ENCODE results near the gene MSI2.
A peak's percentile ranks its signal among the peaks of the same experiment; 100 is the strongest.

The MSI2 gene

DNA sequence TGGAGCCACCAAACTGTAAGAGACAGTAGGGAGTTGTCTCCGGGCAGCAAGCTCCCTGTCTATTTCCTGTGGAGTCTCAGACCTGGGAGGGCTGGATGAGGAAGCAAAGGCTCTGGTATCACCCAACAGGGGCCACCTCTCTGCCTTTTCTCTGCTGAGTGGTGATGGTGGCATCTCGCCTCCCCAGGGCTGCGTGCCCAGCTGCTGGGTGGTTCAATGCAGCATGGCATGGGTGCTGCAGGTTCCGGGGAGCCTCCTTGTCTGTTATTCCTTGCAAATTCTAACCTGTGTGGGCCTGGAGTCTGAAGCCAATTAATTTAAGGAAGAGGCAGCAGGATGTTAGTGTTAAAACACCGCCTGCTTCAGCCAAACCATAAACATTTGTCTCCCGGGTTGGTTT is 410.6 kb downstream of the MSI2 start:
- no peaks in the 10 kb centered on the region for H3K9me3 ChIP-seq (replicated peaks; ENCODE audit: low read length)
- no peaks in the 10 kb centered on the region for H3K36me3 ChIP-seq (ENCODE audit: insufficient read depth, low read length)
- no peaks in the 10 kb centered on the region for H3K27me3 ChIP-seq (ENCODE audit: control insufficient read depth, insufficient read depth, low read length)
- no peak overlapping the region for H3K4me3 ChIP-seq (ENCODE audit: low read length)
- peaks cover 21% of the 10 kb centered on the region for H3K4me1 ChIP-seq (ENCODE audit: control insufficient read depth, insufficient read depth, low read length)
- H3K9ac ChIP-seq (ENCODE audit: low read depth, low read length), result no peak overlapping the region
- H3K4me2 ChIP-seq (ENCODE audit: low read length), result no peak overlapping the region

DNA sequence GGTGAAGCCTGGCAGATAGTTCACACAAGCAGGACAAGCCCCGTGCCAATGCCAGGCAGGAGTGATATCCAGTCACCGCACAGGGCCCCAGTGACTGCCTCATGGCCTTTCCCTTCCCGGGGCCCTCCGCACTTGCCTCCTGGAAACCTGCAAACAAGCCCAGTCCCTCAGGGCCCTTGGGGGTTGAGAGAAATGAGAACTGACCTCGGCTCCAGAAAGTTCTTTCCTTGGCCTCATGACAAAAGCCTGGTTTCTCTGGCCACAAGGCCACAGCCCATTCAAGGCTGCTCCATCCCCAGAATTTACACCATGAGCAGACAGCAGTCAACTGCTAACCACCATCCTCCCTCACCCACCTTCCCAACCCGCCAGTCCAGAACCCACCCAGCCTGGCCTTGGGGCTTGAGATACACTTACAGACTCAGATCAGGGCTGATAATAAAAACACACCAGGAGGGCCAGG is 411.2 kb downstream of the MSI2 start:
- no peaks in the 10 kb centered on the region for H3K9me3 ChIP-seq (replicated peaks; ENCODE audit: low read length)
- H3K4me3 ChIP-seq (ENCODE audit: low read length), result no peak overlapping the region
- H3K36me3 ChIP-seq (ENCODE audit: insufficient read depth, low read length), result no peaks in the 10 kb centered on the region
- peaks cover 21% of the 10 kb centered on the region for H3K4me1 ChIP-seq (ENCODE audit: control insufficient read depth, insufficient read depth, low read length)
- H3K9ac ChIP-seq (ENCODE audit: low read depth, low read length), result no peak overlapping the region
- no peaks in the 10 kb centered on the region for H3K27me3 ChIP-seq (ENCODE audit: control insufficient read depth, insufficient read depth, low read length)
- no peak overlapping the region for H3K4me2 ChIP-seq (ENCODE audit: low read length)

DNA sequence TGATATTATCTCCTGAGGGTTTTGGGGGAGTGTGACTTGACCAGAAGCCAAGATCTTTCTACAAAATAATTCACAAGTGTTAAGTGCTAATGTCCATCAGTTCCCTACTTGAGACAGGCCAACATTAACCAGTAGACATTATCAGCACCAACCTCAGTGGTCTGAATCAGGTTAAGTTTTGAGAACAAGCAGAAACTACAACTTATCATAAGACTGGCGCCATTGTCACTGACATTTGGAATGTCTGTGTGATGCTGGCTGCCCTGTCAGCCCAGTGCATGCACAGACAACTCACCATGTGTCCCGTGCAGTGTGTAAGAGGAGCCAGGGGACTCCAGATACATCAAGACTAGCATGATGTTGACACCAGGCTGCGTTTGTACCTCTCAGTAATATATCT is 412.0 kb downstream of the MSI2 start:
- no peaks in the 10 kb centered on the region for H3K36me3 ChIP-seq (ENCODE audit: insufficient read depth, low read length)
- H3K9me3 ChIP-seq (replicated peaks; ENCODE audit: low read length), result no peaks in the 10 kb centered on the region
- H3K9ac ChIP-seq (ENCODE audit: low read depth, low read length), result no peak overlapping the region
- no peaks in the 10 kb centered on the region for H3K27me3 ChIP-seq (ENCODE audit: control insufficient read depth, insufficient read depth, low read length)
- H3K4me1 ChIP-seq (ENCODE audit: control insufficient read depth, insufficient read depth, low read length), result peaks cover 16% of the 10 kb centered on the region
- no peak overlapping the region for H3K4me2 ChIP-seq (ENCODE audit: low read length)
- no peak overlapping the region for H3K4me3 ChIP-seq (ENCODE audit: low read length)

DNA sequence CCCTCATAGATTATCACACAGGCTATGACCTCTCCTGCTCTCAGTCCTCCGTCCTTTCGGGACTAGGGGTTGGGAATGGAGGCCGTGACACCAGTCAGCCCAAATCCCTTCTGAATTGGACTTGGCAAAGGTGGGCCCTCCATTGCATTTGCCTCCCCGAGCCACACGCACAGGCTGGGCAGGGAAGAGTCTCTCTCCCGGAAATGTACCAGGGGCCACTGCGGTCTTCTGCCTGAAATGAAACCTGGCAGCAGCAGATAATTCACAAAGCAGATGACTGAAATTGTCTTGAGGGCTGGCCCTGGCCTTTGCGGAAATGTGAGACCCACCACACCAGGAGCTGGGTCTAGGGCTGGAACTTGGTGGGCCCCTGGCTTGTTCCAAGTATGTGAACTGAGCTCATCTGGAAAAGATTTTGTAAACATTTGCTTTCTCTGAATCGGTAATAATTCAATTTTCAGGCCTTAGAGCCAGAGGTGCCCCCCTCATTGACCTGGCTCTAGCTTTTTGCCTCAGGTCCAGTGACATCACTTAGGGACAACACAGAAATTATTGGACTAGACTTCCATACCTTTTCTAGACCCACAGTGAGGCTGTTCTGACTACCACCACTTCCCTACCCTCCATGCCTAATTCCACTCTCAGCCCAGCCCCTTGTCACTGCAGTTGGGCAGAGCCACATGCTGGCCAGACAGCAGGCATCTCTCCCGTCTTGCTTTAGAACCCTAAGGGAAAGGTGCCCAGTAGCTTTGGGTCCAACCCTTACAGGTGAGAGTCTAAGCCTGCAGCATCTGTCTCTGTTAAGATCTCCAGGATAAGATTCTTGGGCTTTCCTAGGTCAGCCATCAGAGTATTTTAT is 413.6 kb downstream of the MSI2 start:
- Histone ChIP-seq H3K4me2 (ENCODE audit: low read length) (no peak overlapping the region), H3K4me3 (ENCODE audit: low read length) (no peak overlapping the region), H3K9ac (ENCODE audit: low read depth, low read length) (no peak overlapping the region), H3K9me3 (replicated peaks; ENCODE audit: low read length) (no peaks in the 10 kb centered on the region), H3K27me3 (ENCODE audit: control insufficient read depth, insufficient read depth, low read length) (no peaks in the 10 kb centered on the region), H3K4me1 (ENCODE audit: control insufficient read depth, insufficient read depth, low read length) (peaks cover 9% of the 10 kb centered on the region), H3K36me3 (ENCODE audit: insufficient read depth, low read length) (peaks cover under 1% of the 10 kb centered on the region)

DNA sequence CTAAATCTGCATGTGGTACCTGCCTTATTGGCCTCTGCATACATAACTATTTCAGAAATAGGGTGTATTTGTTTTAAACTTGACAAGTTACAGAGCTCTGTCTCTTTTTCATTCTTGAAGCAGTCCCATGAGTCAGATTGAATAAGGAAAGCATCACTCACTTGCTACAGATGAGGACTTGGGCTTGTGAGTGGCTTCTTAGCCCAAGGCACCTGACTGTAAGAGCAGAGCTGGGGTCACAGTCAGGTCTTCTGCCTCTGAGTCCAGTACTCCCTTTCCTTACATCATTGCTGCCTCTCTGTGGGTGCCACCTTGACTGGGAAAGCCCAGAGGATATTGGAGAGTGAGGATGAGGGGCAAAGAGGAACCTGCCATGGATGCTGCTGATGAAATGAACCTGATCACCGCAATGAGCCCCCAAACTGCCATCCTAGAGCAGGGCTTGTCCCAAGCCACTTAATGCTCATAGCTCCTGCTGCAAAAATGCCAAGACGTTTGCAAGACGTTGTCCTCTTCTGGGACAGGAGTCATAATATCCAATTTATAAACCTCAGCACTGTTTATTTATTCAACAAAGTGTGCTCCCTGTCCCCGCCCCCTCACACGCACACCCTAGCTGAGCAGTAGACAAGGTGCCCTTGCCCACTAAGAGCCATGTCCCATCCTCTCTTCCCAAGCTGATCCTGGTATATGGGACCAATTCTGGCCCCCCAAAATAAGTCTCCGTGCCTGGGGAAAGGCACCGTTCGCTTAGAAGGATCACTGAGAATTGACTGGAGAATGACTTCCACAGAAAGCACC is 414.6 kb downstream of the MSI2 start:
- Histone ChIP-seq H3K36me3 (ENCODE audit: insufficient read depth, low read length) (peaks cover 11% of the 10 kb centered on the region), H3K4me1 (ENCODE audit: control insufficient read depth, insufficient read depth, low read length) (peaks cover 9% of the 10 kb centered on the region), H3K9me3 (replicated peaks; ENCODE audit: low read length) (no peaks in the 10 kb centered on the region), H3K9ac (ENCODE audit: low read depth, low read length) (no peak overlapping the region), H3K4me3 (ENCODE audit: low read length) (no peak overlapping the region), H3K27me3 (ENCODE audit: control insufficient read depth, insufficient read depth, low read length) (no peaks in the 10 kb centered on the region), H3K4me2 (ENCODE audit: low read length) (no peak overlapping the region)

DNA sequence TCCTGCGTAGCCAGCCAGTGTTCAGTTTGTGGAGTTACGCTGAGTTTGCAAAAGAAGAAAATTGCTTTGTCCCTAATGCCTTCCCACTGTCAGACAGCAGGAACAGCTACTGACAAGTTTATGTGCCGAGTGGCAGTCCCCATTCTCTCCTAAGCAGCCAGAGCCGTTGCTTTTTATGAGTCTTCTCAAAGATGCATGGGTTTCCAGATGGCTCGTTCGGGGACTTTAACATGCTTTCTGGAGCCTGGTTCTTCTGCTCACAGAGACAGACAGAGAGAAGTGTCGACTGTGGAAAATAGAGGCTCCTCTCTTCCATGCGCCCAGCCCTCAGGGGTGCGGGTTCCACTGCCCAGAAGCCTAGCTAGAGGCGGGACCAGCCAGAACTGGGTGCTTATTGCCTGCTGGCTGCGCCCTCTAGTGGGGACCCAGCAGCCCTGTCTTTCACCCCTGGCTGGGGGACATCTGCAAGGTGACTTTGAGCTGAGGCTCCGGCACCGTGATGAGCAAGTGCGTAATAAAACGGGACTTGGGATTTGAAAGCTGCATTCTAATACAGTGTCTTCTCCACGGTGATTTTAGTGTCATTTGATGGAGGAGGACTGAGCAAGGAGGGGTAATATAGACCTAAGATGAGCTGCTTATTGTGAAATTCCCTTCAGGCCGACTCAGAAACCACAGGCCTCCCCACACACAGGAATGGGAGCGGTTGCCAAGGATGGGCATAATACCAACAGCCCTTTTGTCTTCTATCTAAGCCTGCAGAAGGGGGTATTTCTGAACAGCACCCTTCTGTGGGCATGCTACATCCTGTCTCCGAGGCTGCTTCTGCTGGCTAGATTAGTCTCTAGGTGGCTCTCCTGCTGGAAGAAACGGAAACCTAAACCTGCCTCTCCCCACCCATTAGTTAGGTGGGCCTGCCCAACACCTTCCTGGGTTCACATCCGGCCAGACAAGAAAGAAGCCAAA is 415.6 kb downstream of the MSI2 start:
- Histone ChIP-seq H3K4me2 (ENCODE audit: low read length) (peak overlapping the region; percentile 66), H3K9ac (ENCODE audit: low read depth, low read length) (no peak overlapping the region), H3K9me3 (replicated peaks; ENCODE audit: low read length) (no peaks in the 10 kb centered on the region), H3K4me3 (ENCODE audit: low read length) (no peak overlapping the region), H3K27me3 (ENCODE audit: control insufficient read depth, insufficient read depth, low read length) (no peaks in the 10 kb centered on the region), H3K4me1 (ENCODE audit: control insufficient read depth, insufficient read depth, low read length) (peaks cover 9% of the 10 kb centered on the region), H3K36me3 (ENCODE audit: insufficient read depth, low read length) (peaks cover 14% of the 10 kb centered on the region)

DNA sequence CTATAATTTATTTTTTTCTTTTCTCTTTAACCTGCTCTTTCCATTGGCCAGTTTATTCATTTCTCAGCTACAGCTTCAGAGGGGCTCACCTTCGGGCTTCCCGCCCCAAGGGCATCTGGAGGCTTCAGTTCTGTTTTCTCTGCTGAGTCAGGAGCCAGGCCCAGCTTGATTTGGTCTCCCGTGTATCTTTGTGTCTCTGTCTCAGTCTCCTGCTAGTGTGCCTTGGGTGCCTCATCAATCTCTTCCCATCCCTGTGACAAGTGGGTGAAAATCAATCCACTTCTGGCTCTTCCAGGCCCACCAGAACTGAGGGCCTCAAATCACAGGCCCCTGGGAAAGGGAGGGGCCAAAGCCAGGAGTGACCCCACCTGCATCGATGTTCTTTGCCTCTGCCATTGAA is 416.6 kb downstream of the MSI2 start:
- peaks cover 14% of the 10 kb centered on the region for H3K36me3 ChIP-seq (ENCODE audit: insufficient read depth, low read length)
- H3K27me3 ChIP-seq (ENCODE audit: control insufficient read depth, insufficient read depth, low read length), result no peaks in the 10 kb centered on the region
- H3K4me3 ChIP-seq (ENCODE audit: low read length), result no peak overlapping the region
- no peaks in the 10 kb centered on the region for H3K9me3 ChIP-seq (replicated peaks; ENCODE audit: low read length)
- peaks cover 9% of the 10 kb centered on the region for H3K4me1 ChIP-seq (ENCODE audit: control insufficient read depth, insufficient read depth, low read length)
- no peak overlapping the region for H3K4me2 ChIP-seq (ENCODE audit: low read length)
- H3K9ac ChIP-seq (ENCODE audit: low read depth, low read length), result no peak overlapping the region

DNA sequence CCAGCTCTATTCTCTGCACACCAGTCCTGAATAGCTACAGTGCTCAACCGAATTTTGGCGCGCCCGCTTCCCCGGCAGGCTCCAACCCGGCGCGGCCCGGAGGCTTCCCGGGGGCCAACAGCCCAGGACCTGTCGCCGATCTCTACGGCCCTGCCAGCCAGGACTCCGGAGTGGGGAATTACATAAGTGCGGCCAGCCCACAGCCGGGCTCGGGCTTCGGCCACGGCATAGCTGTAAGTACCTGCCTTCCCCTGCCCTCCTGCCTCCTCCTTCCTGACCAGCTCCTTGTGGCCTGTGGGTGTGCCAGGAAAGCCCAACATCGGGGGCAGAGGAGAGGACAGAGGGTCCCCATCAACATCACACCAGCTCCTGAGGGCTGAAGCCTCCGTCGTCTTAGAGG is 418.6 kb downstream of the MSI2 start:
- peaks cover 14% of the 10 kb centered on the region for H3K36me3 ChIP-seq (ENCODE audit: insufficient read depth, low read length)
- H3K4me3 ChIP-seq (ENCODE audit: low read length), result no peak overlapping the region
- H3K4me2 ChIP-seq (ENCODE audit: low read length), result no peak overlapping the region
- no peak overlapping the region for H3K9ac ChIP-seq (ENCODE audit: low read depth, low read length)
- H3K27me3 ChIP-seq (ENCODE audit: control insufficient read depth, insufficient read depth, low read length), result no peaks in the 10 kb centered on the region
- H3K9me3 ChIP-seq (replicated peaks; ENCODE audit: low read length), result no peaks in the 10 kb centered on the region
- H3K4me1 ChIP-seq (ENCODE audit: control insufficient read depth, insufficient read depth, low read length), result peaks cover 9% of the 10 kb centered on the region

DNA sequence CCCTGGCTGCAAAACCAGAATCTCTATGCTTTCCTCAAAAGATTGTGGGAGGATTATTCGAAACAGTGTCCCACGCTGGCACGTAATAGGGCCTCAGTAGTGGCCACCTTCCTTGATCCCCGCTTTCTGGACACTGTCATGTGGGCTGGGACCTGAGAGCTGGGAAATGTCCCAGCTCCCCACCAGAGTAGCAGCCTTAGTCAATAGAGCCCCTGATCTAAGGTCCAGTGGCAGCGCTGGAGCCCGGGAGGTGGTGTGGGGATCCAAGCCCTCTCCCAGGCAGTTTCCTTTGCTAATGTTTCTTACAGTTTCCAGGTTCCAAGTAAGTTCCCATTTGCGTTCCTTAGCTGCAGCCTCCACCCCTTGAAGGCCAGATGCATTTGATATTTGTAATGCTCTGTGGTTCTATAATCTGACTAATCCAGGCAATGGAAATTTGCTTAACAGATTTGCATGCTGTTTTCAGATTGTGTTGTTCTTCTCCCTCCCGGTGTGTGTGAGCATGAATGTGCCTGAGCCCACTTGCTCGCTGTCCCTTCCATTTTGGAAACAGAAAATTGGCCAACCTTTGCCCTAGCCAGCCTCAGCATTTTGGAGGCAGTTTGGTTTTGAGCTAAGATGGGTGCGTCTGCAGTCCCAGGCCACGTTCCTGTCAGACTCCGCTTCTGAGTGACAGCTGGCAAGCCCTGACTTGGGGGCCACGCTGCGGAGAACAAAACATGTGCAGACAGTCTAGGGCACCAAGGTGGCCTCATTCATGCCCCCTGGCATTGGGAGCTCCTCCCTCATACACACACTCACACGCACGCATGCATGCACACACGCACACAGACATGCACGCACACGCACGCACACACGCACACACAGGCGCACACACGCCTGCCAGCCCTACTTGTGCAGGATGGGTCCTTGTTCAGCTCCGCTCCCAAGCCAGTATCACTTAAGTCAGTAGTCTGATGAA is 419.4 kb downstream of the MSI2 start:
- H3K9ac ChIP-seq (ENCODE audit: low read depth, low read length), result no peak overlapping the region
- H3K36me3 ChIP-seq (ENCODE audit: insufficient read depth, low read length), result peaks cover 14% of the 10 kb centered on the region
- H3K27me3 ChIP-seq (ENCODE audit: control insufficient read depth, insufficient read depth, low read length), result no peaks in the 10 kb centered on the region
- H3K9me3 ChIP-seq (replicated peaks; ENCODE audit: low read length), result no peaks in the 10 kb centered on the region
- H3K4me1 ChIP-seq (ENCODE audit: control insufficient read depth, insufficient read depth, low read length), result peaks cover 9% of the 10 kb centered on the region
- no peak overlapping the region for H3K4me3 ChIP-seq (ENCODE audit: low read length)
- no peak overlapping the region for H3K4me2 ChIP-seq (ENCODE audit: low read length)

DNA sequence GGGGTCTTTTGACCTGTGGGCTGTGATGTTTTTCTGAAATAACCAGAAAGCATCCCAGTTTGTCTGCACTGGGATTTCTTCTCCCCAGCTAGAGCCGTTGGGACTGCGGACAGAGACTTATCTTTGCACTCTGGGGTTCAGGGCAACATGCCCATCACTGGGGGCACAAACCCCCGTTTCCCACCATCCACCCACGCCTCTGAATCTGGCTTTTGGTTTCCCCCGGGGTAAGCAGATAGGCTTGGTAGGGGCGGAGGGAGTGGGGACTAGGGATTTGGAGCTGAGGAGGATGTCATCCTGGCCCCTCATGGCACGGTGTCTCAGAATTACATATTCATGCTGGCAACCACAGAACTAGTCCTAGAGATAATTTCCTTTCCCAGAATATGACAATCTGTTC is 420.2 kb downstream of the MSI2 start:
- H3K4me2 ChIP-seq (ENCODE audit: low read length), result no peak overlapping the region
- H3K4me3 ChIP-seq (ENCODE audit: low read length), result no peak overlapping the region
- H3K9me3 ChIP-seq (replicated peaks; ENCODE audit: low read length), result no peaks in the 10 kb centered on the region
- H3K27me3 ChIP-seq (ENCODE audit: control insufficient read depth, insufficient read depth, low read length), result no peaks in the 10 kb centered on the region
- no peak overlapping the region for H3K9ac ChIP-seq (ENCODE audit: low read depth, low read length)
- H3K4me1 ChIP-seq (ENCODE audit: control insufficient read depth, insufficient read depth, low read length), result peaks cover 9% of the 10 kb centered on the region
- peaks cover 14% of the 10 kb centered on the region for H3K36me3 ChIP-seq (ENCODE audit: insufficient read depth, low read length)

Data from skeletal muscle satellite cell (primary cell).